Cardiac fibroblast (primary cell): Measurements from ENCODE around the gene CMTM4.

Source experiments
- DNase-seq, 2 donors: peaks; one replicate each; pipeline versions ENCODE4 v3.0.0 to v3.0.0-alpha.2; 2010; ENCODE audit warnings: low read depth in 2 of 2
- H3K4me3 ChIP-seq, 2 donors: replicated peaks in 1 of 2; 1 replicate in 1 of 2; 2 replicates in 1 of 2; pipeline ENCODE4 v1.5.1; 2011; ENCODE audit warnings: low read depth in 2 of 2, low read length in 2 of 2, mild to moderate bottlenecking in 2 of 2, moderate library complexity in 1 of 2
- TF ChIP-seq, protein P1 (sequence below): IDR thresholded peaks from one replicate; pipeline ENCODE4 v1.5.1; 2011; ENCODE audit warnings: low read depth, mild to moderate bottlenecking, low read length, inconsistent platforms

CMTM4 gene

DNA sequence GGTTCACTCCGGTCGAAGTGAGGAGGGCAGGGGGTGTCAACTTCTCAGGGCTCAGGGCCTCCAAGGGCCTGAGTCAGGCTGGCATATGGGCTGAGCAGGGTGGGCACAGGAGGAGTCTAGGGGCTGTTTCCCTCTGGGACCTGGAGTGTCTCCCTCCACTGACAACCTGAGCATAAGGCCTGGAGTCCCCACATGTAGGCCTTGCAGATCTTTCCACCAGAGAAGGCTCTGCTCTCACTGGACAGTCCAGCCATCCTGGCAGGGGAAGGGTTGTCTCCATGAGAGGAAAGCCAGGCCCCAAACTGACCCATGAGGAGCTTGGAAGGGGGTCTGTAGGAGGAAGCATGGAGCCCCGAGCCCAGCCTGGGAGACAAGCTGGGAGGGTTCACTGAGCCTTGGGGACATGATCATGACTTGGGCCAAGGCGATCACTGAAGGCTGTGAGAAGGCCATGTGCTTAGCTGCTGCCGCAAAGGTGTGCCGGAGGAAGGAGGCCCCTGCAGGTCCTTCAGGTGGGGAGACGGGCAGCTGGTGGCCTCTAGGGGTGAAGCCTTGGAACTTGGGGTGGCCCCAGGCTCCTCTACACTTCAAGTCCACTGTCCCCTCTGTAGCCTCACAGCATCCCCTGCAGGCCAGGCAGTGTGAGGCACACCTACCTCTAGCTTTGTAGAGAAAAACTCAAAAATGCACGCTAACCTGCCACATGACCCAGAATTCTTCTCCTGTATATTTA is 107.4 kb downstream of the CMTM4 start:
- TF ChIP-seq, protein P1, sequence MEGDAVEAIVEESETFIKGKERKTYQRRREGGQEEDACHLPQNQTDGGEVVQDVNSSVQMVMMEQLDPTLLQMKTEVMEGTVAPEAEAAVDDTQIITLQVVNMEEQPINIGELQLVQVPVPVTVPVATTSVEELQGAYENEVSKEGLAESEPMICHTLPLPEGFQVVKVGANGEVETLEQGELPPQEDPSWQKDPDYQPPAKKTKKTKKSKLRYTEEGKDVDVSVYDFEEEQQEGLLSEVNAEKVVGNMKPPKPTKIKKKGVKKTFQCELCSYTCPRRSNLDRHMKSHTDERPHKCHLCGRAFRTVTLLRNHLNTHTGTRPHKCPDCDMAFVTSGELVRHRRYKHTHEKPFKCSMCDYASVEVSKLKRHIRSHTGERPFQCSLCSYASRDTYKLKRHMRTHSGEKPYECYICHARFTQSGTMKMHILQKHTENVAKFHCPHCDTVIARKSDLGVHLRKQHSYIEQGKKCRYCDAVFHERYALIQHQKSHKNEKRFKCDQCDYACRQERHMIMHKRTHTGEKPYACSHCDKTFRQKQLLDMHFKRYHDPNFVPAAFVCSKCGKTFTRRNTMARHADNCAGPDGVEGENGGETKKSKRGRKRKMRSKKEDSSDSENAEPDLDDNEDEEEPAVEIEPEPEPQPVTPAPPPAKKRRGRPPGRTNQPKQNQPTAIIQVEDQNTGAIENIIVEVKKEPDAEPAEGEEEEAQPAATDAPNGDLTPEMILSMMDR: peak; percentile 77
- peak; percentile 42 to 43 for DNase-seq
- no peak overlapping the region for H3K4me3 ChIP-seq

DNA sequence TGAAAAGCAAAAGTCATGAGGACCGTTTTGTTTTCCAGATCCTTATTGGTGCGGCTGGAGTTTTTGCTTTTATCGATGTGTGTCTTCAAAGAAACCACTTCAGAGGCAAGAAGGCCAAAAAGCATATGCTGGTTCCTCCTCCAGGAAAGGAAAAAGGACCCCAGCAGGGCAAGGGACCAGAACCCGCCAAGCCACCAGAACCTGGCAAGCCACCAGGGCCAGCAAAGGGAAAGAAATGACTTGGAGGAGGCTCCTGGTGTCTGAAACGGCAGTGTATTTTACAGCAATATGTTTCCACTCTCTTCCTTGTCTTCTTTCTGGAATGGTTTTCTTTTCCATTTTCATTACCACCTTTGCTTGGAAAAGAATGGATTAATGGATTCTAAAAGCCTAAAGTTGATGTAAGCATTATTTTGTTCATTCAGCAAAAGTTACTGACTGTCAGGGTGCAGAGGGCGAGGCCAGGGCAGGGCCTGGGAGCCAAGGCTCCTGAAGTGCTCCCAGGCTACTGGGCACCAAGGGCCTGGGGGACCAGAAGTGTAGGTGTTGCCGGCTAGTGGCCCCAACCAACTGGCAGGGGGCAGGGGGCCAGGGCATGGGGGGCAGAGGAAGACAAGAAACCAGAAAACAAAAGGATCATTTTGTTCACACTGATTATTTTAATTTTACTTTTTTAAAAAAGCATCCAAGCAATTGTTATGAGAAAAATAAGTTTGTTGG is 108.5 kb downstream of the CMTM4 start:
- no peak for DNase-seq
- H3K4me3 ChIP-seq: no peak overlapping the region
- TF ChIP-seq, protein P1: no peak

DNA sequence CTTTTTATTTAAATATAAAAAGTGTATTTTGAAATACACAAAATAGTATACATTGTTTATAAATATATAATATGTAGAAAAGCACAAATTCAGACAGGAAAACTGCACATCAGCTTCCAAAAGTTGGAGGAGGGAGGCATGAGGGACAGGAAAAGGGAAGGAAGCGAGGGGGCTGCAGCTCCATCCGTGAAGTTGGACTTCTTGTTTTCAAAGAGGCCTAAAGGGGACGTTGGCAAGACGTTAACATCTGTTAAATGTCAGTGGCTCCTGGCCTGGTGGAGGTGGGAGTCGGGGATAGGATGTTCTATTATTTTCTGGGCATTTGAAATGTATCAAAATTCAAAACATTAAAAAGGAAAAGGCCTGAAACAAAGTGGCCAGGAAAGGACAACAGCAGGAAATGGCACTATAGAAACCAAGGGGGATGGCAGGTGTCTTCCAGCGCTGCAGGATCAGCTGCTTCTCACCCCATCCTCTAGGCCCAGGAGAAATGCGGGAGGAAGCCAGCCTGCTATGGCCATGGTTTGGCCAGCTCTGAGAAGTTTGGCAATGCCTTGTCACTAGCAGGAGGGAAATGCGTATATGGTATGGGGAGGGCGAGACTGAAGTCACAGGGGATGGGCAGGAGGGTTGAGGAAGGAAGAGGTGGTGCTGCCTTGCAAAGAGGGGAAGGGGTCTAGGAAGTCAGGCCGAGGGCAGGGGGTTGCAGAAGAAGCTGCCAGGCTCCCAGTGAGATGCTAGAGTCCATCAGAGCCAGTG is 110.9 kb downstream of the CMTM4 start:
- DNase-seq: no peak
- no peak overlapping the region for H3K4me3 ChIP-seq
- TF ChIP-seq, protein P1: no peak

DNA sequence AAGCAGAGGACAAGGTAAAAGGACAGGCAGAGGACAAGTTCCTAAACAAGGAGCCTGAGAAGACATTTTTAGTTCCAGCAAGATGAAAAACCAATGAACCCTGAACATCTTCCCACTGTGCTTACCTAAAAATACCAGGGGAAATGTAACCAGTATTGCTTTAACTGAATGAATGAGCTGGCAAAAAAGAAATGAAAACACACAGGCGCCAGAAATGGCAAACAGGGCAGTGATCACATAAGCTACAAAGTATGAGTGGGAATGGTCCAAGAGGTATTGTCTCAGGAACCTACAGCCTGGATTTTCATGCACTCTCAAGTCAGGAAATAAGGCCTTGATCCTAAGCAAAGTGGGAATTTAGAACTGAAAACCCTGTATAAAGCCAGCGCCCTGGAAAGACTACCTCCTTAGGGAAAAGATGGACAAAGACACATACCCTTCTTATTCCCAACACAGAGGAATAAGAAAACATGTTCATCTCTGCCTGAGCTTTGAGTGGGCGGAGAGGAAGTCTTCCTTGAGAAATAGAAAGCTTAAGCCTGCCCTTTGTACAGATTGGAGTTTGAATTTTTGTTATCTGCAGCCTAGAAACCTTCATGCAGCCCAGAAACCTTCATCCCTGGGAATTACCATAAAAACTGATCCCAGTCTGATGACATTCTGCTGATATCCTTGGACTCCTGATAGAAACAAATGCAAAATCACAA is 115.1 kb downstream of the CMTM4 start:
- peak; percentile 43 to 46 for DNase-seq
- H3K4me3 ChIP-seq: no peak overlapping the region
- TF ChIP-seq, protein P1: no peak

DNA sequence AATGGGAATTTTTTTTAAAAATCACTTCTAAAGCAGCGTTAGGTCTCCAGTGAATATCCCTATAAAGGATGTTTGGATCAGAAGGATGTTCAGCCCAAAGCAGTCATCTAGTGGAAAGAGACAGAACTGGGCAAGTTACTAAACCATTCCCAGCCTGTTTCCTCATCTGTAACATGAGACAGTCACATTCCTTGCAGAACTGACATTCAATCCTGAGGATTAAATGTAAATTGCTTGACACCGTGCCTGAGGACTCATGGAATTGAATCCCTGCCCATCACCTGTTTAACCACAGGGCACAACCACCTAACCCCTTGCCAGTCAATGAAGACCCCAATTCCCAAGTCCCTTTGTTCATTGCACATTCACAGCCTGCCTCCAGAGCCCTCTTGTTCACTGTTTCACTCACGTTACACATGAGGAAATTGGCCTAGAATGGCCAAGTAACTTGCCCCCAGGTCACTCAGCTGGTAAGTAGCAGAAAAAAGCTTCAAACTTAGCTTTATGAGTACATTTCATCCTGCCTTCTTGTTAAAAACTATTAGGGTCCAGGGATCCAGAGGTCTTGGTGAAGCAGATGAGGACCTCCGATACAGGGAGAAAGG is 115.8 kb downstream of the CMTM4 start:
- DNase-seq: peak; percentile 65 to 70
- TF ChIP-seq, protein P1: peak; percentile 30
- no peak overlapping the region for H3K4me3 ChIP-seq
